ENCODE measurements around the gene KEAP1. TPM values are rescaled to one million over a fixed set of nuclear protein-coding genes. Genes with fewer than 3 reads are reported as not detected.

KEAP1 gene
- total and polyA plus RNA-seq, 2 of the 8 experiments (the other 6 are each of a cell fraction or from before 2014, with no cell fraction given) = 80.6 to 106 TPM

DNA sequence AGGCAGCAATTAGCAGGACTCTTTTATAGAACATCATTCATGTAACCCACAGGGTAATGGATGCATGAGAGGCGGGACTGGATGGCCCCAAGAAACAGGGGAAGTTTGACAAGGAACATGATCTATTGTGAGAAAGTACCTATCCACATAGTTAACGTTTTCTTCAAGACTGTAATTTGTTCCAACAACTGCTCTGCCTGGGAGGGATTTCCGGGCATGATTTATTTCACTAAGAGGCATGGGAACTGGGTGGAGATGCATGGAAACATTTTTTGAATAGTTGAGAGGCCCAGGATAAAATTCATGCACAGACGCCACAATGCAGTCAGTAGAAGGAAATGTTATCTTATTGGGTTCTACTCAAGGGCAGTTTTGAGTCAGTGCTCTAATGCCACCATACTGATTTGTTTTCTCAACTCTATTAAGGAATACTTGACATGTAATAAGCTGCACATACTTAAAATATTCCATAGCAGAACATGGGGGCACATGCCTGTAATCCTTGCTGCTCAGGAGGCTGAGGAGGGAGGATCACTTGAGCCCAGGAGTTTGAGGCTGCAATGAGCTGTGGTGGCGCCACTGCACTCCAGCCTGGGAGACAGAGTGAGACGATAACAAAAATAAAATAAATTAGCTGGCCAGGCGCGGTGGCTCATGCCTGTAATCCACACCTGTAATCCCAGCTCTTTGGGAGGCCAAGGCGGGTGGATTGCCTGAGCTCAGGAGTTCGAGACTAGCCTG lies 30.7 kb upstream of the KEAP1 start:
- Histone ChIP-seq H2BK5ac (ENCODE audit: low read depth, low read length) (no peak overlapping the region), H3K27me3 (replicated peaks in 1 of 4; ENCODE audit: control insufficient read depth in 3 of 4, extremely low read depth in 1 of 4, insufficient read depth in 3 of 4, low read length in 3 of 4) (no peaks in the 10 kb centered on the region), H2BK15ac (ENCODE audit: low read length) (no peak overlapping the region), H4K8ac (ENCODE audit: extremely low read depth, insufficient read depth, low read length) (no peak overlapping the region), H3K9ac (replicated peaks in 1 of 4; ENCODE audit: extremely low read depth in 1 of 4, low read depth in 3 of 4, low read length in 3 of 4) (no peak overlapping the region), H3K23me2 (ENCODE audit: low read depth, low read length) (no peaks in the 10 kb centered on the region), H3K23ac (ENCODE audit: insufficient read length) (no peak overlapping the region), H3K9me3 (ENCODE audit: insufficient read depth in 2 of 2, low read depth in 1 of 2, low read length in 1 of 2) (no peaks in the 10 kb centered on the region), H4K5ac (ENCODE audit: insufficient read length, low read depth, low read length) (no peak overlapping the region), H3K4me2 (ENCODE audit: insufficient read depth in 1 of 2, low read depth in 2 of 2, low read length in 2 of 2) (no peak overlapping the region), H4K20me1 (replicated peaks in 1 of 2; ENCODE audit: control insufficient read depth in 1 of 2, insufficient read depth in 2 of 2, low read length in 2 of 2) (no peaks in the 10 kb centered on the region), H3K4me1 (replicated peaks in 1 of 4; ENCODE audit: control insufficient read depth in 3 of 4, insufficient read depth in 4 of 4, low read length in 3 of 4) (no peaks in the 10 kb centered on the region), H3K56ac (replicated peaks; ENCODE audit: insufficient read length, low read depth, low read length) (no peak overlapping the region), H2BK120ac (replicated peaks; ENCODE audit: low read depth, low read length) (no peak overlapping the region), H3K79me1 (ENCODE audit: low read depth, low read length) (no peaks in the 10 kb centered on the region), H2AFZ (ENCODE audit: low read length) (no peak overlapping the region), H2AK5ac (ENCODE audit: low read depth, low read length) (no peak overlapping the region), H2BK20ac (ENCODE audit: low read length) (no peak overlapping the region), H3K4me3 (ENCODE audit: extremely low read depth in 1 of 4, insufficient read depth in 2 of 4, low read depth in 3 of 4, low read length in 4 of 4) (no peak overlapping the region), H3K79me2 (ENCODE audit: control insufficient read depth in 1 of 2, insufficient read depth in 2 of 2, low read length in 2 of 2) (no peaks in the 10 kb centered on the region), H2BK12ac (ENCODE audit: low read depth, low read length) (no peak overlapping the region), H3K36me3 (ENCODE audit: control insufficient read depth in 2 of 4, insufficient read depth in 4 of 4, low read length in 3 of 4) (no peaks in the 10 kb centered on the region), H3K27ac (ENCODE audit: low read depth, low read length) (no peak overlapping the region), H3K14ac (ENCODE audit: insufficient read length) (no peak overlapping the region), H4K91ac (replicated peaks; ENCODE audit: insufficient read length, low read length) (no peak overlapping the region), H3K18ac (ENCODE audit: extremely low read depth, low read length) (no peak overlapping the region), H3K4ac (replicated peaks; ENCODE audit: insufficient read length, low read depth, low read length) (no peak overlapping the region)
- POLR2A ChIA-PET (ENCODE audit: partially characterized antibody) = interaction anchor here (1.5 to 1.7 kb wide), 2 partner anchors 10 to 22 kb away, joined by 3 to 4 read pairs; no protein-coding TSS in a partner anchor
- FAIRE-seq = no peak
- DNase-seq (ENCODE audit: low read depth in 1 of 2, low spot score in 2 of 2) = no peak
- WGBS, 2 experiments (ENCODE audit: extremely low coverage in 1 of 2, insufficient coverage in 1 of 2, insufficient read length in 1 of 2, insufficient replicate concordance in 2 of 2, low coverage in 1 of 2, low lambda C conversion rate in 2 of 2, missing lambda C conversion rate in 1 of 2) = 84% methylated on average over 10 of the region's 10 CpGs; no CpG with 5 or more reads in 1 of the 2 experiments
- CTCF ChIA-PET (ENCODE audit: partially characterized antibody) = interaction anchor here (0.7 to 8.3 kb wide), 7 partner anchors 8 to 128 kb away, joined by 3 to 55 read pairs (median 9); partner anchors contain the start of gene S1PR5
- TF ChIP-seq POU5F1 (IDR thresholded peaks at IDR 0.05; ENCODE audit: low read depth, low read length) = no peak
- no peak for TF ChIP-seq SIRT6 (IDR thresholded peaks at IDR 0.05; ENCODE audit: low read length)
- no peak for TF ChIP-seq CHD2 (IDR thresholded peaks at IDR 0.05; ENCODE audit: low read length)
- TF ChIP-seq SRF (IDR thresholded peaks at IDR 0.05; ENCODE audit: low read depth, low read length) = no peak
- no peak for TF ChIP-seq BRCA1 (IDR thresholded peaks at IDR 0.05; ENCODE audit: low read depth, low read length)
- TF ChIP-seq, protein P1, sequence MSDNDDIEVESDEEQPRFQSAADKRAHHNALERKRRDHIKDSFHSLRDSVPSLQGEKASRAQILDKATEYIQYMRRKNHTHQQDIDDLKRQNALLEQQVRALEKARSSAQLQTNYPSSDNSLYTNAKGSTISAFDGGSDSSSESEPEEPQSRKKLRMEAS (IDR thresholded peaks at IDR 0.05) = no peak
- TF ChIP-seq RFX5 (IDR thresholded peaks at IDR 0.05; ENCODE audit: borderline replicate concordance, low read depth, low read length) = no peak
- no peak for TF ChIP-seq CBX8 (IDR thresholded peaks at IDR 0.05; ENCODE audit: borderline replicate concordance, low read depth, low read length)
- TF ChIP-seq MAFK (IDR thresholded peaks at IDR 0.05; ENCODE audit: low read depth, low read length) = no peak
- TF ChIP-seq RNF2 (IDR thresholded peaks at IDR 0.05; ENCODE audit: borderline replicate concordance, low read depth, low read length, missing control alignments, poor library complexity, severe bottlenecking) = no peak
- TF ChIP-seq CREB1 (IDR thresholded peaks at IDR 0.05) = no peak
- TF ChIP-seq TEAD4 (IDR thresholded peaks at IDR 0.05; ENCODE audit: low read depth, low read length) = no peak
- no peak for TF ChIP-seq ASH2L (IDR thresholded peaks at IDR 0.05; ENCODE audit: low read length)
- TF ChIP-seq POLR2A (IDR thresholded peaks at IDR 0.05; ENCODE audit: control extremely low read depth in 1 of 2, low read depth in 2 of 2, low read length in 2 of 2) = no peak

All from H1 (cell line).